GM21515 (cell line): ENCODE measurements around the gene OR1A2.
"Not testable (repeated sequence)": the region's sequence is repeated elsewhere in the genome, so short reads cannot be mapped to it uniquely, and the experiment has no call there.

Experiments
- ATAC-seq: cut with Tn5 transposase; IDR thresholded peaks from one replicate; pipeline ENCODE4 v1.9.1; 2021; ENCODE audit not compliant: unreplicated experiment

The OR1A2 gene

DNA sequence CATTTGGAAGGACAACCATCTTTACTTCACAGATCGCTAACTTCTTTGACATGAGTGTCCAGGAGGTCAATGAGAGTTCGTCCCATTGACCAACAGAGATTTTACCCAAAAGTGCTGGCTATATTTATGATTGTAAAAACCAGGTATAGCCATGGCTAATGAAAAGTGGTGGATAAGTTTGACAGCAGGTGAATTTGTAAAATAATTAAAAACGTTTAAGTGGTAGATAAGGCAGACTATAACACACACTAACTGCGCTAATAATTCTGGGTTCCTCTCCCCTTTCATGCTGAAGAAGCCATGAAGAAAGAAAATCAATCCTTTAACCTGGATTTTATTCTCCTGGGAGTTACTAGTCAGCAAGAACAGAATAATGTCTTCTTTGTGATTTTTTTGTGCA lies at the start of gene OR1A2:
OR1A2 (plus strand) TSS at position 301 of the 400 bp plus-strand sequence; CDS start at position 301, 0 bp downstream.
- no peak for ATAC-seq

DNA sequence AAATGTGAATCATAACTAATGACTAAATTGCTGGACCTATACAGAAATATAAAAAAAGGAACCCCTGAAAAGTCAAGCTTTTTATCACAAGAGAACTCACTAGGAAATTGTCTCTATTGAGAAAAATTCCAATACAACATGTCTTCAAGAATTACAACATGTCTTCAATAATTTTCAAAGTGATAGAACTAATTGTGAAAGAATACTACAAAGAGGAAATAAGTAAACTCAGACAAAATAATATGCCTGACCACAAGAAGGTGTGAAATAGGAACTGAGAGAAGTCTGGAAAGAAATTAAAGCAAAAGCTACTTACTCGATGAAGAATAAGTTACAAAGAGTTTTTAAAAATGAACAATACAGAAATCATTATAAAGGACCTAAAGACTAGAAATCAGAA lies 40.1 kb upstream of the OR1A2 start:
- no peak for ATAC-seq

GRCh38 chr17:3167574-3167973 lies 29.7 kb upstream of the OR1A2 start:
- no peak for ATAC-seq

DNA sequence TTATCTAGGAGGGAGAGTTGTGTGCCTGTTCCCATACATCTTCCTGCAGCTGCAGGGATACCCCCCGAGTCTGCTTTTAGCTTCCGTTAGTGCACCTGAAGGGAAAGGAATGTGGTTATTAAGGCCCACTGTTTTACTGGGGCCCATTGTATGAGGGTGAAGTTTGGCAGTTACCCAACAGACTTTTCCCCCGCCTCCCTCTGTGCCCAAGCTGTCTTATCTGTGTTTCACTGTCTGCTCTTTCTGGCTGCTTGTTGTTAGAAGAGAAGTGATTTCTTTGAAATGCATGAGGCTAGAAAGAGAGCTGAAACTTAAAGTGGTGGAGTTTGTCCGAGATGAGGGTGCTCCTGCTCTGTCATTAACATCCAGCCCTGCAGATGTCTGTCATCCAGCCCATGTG lies 7.4 kb upstream of the OR1A2 start:
- ATAC-seq, result no peak

- no peak for ATAC-seq
Observed at GRCh38 chr17:3207367-3207766, 10.0 kb downstream of the OR1A2 start, which contains the start of gene OR1A1. Gene OR1A1 (plus strand): TSS chr17:3207667. CDS start chr17:3215621, 7,954 bp downstream.

GRCh38 chr17:3208484-3208883 lies 11.2 kb downstream of the OR1A2 start:
- ATAC-seq, result no peak

DNA sequence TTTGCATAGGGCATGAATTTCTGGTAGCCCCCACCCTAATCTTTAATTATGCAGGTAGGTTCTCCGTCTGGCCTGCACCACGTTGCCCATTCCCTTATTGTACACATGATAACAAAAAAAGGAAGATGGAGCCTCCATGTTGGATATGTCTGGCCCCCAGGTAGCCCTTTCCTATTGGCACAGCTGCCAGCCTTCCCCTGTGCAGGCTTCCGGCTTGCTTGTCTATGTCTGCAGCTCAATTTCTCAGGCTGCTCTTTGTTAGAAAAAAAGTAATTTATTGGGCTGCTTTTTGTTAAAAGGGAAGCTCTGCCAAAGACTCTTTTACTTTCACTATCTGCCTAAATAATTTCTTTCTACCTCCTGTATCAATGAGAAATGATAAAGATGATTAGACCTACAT lies 15.7 kb downstream of the OR1A2 start:
- no peak for ATAC-seq

DNA sequence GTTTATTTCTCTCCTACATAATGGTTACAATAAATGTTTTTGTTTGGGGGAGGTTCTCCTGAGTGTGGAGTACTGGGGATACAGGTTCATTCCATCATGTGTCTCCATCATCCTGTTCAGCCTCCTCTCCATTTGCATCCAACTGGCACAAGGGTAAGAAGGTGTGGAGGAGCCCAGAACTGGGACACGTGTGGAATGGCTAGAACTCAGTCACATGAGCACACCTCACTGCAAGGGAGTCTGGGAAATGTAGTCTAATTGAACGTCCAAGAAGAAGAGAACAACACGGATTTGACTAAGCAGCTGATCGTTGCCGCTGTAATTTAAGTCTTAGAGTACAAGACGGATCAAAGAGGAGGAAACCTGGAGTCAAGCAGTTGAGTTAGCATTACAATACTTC lies 16.3 kb downstream of the OR1A2 start:
- no peak for ATAC-seq

DNA sequence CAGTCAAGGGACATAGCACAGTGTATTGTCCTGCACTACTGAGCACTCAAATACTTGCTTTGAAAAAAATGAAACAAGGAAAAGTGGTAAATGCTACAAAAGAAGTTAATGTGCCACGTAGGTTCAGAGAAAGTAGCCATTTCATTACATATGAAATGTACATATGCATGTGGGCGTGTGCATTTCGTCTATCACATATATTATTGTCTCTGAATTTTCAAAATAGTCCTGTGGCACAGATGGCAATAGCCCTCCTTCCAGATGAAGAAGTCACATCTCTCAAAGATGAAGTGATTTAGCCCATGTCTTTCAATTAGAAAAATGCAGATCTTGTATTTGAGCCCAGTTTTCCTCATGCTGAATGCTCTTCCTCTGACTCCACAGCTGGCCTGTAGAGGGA lies 22.7 kb downstream of the OR1A2 start:
- ATAC-seq, result not testable (repeated sequence)

- no peak for ATAC-seq
Observed at GRCh38 chr17:3221850-3222249, 24.5 kb downstream of the OR1A2 start.

DNA sequence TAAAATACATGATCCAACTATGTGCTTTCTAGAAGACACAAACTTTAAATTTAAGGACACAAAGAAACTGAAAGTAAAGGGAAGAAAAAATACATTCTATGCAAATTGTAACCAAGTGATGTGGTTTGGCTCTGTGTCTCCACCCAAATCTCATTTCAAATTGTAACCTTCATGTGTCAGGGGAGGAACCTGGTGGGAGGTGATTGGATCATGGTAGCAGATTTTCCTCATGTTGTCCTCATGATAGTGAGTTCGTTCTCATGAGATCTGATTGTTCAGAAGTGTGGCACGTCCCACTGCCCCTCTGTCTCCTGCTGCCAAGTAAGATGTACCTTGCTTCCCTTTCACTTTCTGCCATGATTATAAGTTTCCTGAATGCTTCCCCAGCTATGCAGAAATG lies 25.2 kb downstream of the OR1A2 start:
- no peak for ATAC-seq

- ATAC-seq, result not testable (repeated sequence)
Observed at GRCh38 chr17:3224721-3225352, 27.5 kb downstream of the OR1A2 start.

- not testable (repeated sequence) for ATAC-seq
Observed at GRCh38 chr17:3232300-3232699, 35.0 kb downstream of the OR1A2 start.

- ATAC-seq, result not testable (repeated sequence)
Observed at GRCh38 chr17:3238685-3239084, 41.4 kb downstream of the OR1A2 start.

DNA sequence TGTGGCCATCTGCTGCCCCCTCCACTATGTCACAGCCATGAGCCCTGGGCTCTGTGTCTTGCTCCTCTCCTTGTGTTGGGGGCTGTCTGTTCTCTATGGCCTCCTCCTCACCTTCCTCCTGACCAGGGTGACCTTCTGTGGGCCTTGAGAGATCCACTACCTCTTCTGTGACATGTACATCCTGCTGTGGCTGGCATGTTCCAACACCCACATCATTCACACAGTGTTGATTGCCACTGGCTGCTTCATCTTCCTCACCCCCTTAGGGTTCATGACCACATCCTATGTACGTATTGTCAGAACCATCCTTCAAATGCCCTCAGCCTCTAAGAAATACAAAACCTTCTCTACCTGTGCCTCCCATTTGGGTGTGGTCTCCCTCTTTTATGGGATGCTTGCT lies 43.7 kb downstream of the OR1A2 start:
- not testable (repeated sequence) for ATAC-seq

GRCh38 chr17:3244841-3245240 lies 47.5 kb downstream of the OR1A2 start:
- not testable (repeated sequence) for ATAC-seq
